ENCODE data around the gene NEU2. TPM values are rescaled to one million over a fixed set of nuclear protein-coding genes. Genes with fewer than 3 reads are reported as not detected.

Gene NEU2
- total and polyA plus RNA-seq, 2 of the 13 experiments (the other 11 are each of a cell fraction or from before 2014, with no cell fraction given): not detected

DNA sequence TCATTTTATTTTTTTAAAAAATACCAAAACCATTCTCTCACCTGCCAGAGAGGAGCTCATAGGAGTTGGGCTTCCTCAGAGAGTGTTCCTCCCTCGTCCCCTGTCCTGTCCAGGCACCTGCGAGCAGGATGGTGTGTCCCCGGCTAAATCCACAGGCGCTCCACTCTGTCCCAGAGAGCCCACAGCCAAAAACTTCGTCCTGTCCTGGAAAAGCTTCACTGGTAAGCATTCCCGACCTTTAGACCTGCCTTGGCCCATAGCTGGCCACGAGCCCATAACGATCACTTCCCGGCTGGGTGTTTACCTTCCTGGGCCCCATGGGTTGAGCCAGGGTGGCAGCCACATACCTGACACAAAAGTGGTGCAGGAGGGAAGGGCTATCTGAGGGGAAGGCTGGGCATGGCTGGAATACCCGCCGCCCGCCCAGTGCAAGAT is 19.4 kb upstream of the NEU2 start, which contains the start of gene NGEF (continued):
- no peak for TF ChIP-seq ATAD3A (CRISPR knock-in tag; IDR thresholded peaks at IDR 0.05)
- TF ChIP-seq SSRP1 (CRISPR knock-in tag; IDR thresholded peaks at IDR 0.05): no peak
- no peak for TF ChIP-seq HMGA1 (CRISPR knock-in tag; conservative IDR thresholded peaks at IDR 0.05)
- peak; percentile 85 for TF ChIP-seq SMAD3 (CRISPR knock-in tag; IDR thresholded peaks at IDR 0.05)
- no peak for TF ChIP-seq ZNF136 (CRISPR knock-in tag; IDR thresholded peaks at IDR 0.05; ENCODE audit: low read depth)
- TF ChIP-seq, protein P1, sequence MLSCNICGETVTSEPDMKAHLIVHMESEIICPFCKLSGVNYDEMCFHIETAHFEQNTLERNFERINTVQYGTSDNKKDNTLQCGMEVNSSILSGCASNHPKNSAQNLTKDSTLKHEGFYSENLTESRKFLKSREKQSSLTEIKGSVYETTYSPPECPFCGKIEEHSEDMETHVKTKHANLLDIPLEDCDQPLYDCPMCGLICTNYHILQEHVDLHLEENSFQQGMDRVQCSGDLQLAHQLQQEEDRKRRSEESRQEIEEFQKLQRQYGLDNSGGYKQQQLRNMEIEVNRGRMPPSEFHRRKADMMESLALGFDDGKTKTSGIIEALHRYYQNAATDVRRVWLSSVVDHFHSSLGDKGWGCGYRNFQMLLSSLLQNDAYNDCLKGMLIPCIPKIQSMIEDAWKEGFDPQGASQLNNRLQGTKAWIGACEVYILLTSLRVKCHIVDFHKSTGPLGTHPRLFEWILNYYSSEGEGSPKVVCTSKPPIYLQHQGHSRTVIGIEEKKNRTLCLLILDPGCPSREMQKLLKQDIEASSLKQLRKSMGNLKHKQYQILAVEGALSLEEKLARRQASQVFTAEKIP (CRISPR knock-in tag; IDR thresholded peaks at IDR 0.05; ENCODE audit: borderline replicate concordance): no peak
- no peak for TF ChIP-seq ZNF3 (CRISPR knock-in tag; IDR thresholded peaks at IDR 0.05)
- TF ChIP-seq GTF3A (CRISPR knock-in tag; conservative IDR thresholded peaks at IDR 0.05): no peak
- no peak for TF ChIP-seq PAF1 (CRISPR knock-in tag; IDR thresholded peaks at IDR 0.05)
- 0 out of 2 replicates have a peak, but pooled peaks have one; percentile 37 for TF ChIP-seq KLF11 (CRISPR knock-in tag; IDR thresholded peaks at IDR 0.05)
- TF ChIP-seq KLF9 (CRISPR knock-in tag; IDR thresholded peaks at IDR 0.05; ENCODE audit: low read depth): no peak
- TF ChIP-seq, protein P2, sequence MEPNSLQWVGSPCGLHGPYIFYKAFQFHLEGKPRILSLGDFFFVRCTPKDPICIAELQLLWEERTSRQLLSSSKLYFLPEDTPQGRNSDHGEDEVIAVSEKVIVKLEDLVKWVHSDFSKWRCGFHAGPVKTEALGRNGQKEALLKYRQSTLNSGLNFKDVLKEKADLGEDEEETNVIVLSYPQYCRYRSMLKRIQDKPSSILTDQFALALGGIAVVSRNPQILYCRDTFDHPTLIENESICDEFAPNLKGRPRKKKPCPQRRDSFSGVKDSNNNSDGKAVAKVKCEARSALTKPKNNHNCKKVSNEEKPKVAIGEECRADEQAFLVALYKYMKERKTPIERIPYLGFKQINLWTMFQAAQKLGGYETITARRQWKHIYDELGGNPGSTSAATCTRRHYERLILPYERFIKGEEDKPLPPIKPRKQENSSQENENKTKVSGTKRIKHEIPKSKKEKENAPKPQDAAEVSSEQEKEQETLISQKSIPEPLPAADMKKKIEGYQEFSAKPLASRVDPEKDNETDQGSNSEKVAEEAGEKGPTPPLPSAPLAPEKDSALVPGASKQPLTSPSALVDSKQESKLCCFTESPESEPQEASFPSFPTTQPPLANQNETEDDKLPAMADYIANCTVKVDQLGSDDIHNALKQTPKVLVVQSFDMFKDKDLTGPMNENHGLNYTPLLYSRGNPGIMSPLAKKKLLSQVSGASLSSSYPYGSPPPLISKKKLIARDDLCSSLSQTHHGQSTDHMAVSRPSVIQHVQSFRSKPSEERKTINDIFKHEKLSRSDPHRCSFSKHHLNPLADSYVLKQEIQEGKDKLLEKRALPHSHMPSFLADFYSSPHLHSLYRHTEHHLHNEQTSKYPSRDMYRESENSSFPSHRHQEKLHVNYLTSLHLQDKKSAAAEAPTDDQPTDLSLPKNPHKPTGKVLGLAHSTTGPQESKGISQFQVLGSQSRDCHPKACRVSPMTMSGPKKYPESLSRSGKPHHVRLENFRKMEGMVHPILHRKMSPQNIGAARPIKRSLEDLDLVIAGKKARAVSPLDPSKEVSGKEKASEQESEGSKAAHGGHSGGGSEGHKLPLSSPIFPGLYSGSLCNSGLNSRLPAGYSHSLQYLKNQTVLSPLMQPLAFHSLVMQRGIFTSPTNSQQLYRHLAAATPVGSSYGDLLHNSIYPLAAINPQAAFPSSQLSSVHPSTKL (CRISPR knock-in tag; IDR thresholded peaks at IDR 0.05): peak; percentile 92
- peak; percentile 96 for TF ChIP-seq MTA1 (CRISPR knock-in tag; IDR thresholded peaks at IDR 0.05; ENCODE audit: borderline replicate concordance)
- TF ChIP-seq, protein P3, sequence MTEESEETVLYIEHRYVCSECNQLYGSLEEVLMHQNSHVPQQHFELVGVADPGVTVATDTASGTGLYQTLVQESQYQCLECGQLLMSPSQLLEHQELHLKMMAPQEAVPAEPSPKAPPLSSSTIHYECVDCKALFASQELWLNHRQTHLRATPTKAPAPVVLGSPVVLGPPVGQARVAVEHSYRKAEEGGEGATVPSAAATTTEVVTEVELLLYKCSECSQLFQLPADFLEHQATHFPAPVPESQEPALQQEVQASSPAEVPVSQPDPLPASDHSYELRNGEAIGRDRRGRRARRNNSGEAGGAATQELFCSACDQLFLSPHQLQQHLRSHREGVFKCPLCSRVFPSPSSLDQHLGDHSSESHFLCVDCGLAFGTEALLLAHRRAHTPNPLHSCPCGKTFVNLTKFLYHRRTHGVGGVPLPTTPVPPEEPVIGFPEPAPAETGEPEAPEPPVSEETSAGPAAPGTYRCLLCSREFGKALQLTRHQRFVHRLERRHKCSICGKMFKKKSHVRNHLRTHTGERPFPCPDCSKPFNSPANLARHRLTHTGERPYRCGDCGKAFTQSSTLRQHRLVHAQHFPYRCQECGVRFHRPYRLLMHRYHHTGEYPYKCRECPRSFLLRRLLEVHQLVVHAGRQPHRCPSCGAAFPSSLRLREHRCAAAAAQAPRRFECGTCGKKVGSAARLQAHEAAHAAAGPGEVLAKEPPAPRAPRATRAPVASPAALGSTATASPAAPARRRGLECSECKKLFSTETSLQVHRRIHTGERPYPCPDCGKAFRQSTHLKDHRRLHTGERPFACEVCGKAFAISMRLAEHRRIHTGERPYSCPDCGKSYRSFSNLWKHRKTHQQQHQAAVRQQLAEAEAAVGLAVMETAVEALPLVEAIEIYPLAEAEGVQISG (CRISPR knock-in tag; IDR thresholded peaks at IDR 0.05): peak; percentile 87
- TF ChIP-seq ZNF790 (CRISPR knock-in tag; IDR thresholded peaks at IDR 0.05; ENCODE audit: borderline replicate concordance): no peak
- peak; percentile 41; the same call in 1 of the 2 replicates for TF ChIP-seq ZNF549 (CRISPR knock-in tag; IDR thresholded peaks at IDR 0.05)
- peak; percentile 30; the same call in 1 of the 2 replicates for TF ChIP-seq ZNF263 (CRISPR knock-in tag; IDR thresholded peaks at IDR 0.05)
- TF ChIP-seq, protein P4, sequence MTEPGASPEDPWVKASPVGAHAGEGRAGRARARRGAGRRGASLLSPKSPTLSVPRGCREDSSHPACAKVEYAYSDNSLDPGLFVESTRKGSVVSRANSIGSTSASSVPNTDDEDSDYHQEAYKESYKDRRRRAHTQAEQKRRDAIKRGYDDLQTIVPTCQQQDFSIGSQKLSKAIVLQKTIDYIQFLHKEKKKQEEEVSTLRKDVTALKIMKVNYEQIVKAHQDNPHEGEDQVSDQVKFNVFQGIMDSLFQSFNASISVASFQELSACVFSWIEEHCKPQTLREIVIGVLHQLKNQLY (CRISPR knock-in tag; IDR thresholded peaks at IDR 0.05): peak; percentile 95
- TF ChIP-seq ZNF572 (CRISPR knock-in tag; IDR thresholded peaks at IDR 0.05): peak; percentile 27; the same call in 1 of the 2 replicates
- no peak for TF ChIP-seq SMC3 (IDR thresholded peaks at IDR 0.05; ENCODE audit: low read length)
- TF ChIP-seq, protein P5, sequence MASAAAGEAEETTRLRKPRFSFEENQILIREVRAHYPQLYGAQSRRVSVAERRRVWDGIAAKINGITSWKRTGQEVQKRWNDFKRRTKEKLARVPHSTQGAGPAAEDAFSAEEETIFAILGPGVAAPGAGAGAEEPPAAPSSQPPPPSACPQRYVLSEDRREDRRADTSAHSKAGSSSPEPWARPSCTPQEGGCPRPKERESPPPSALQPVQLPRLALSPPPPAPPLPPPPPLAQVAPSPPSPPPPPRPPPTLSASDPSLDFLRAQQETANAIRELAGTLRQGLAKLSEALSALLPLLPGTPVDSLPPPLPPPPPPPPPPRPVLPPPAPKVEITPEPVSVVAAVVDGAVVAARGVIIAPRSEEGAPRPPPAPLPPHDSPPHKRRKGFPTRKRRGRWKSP (CRISPR knock-in tag; IDR thresholded peaks at IDR 0.05): no peak; the same call in none of the 2 replicates
- TF ChIP-seq MEIS2 (CRISPR knock-in tag; IDR thresholded peaks at IDR 0.05): peak; percentile 87; the same call in 1 of the 2 replicates
- peak; percentile 90 for TF ChIP-seq TBX2 (CRISPR knock-in tag; IDR thresholded peaks at IDR 0.05; ENCODE audit: borderline replicate concordance)

All from HepG2 (cell line).